Left forelimb (tissue), 1 donor: ENCODE results near the gene OLFM2.
A peak's percentile ranks its signal among the peaks of the same experiment; 100 is the strongest.
"Not testable (repeated sequence)": the region's sequence is repeated elsewhere in the genome, so short reads cannot be mapped to it uniquely, and the experiment has no call there.

Experiments used
- DNase-seq: peaks from one replicate; pipeline ENCODE4 v3.0.0-alpha.2; 2018; ENCODE audit warnings: low spot score

OLFM2 gene

DNA sequence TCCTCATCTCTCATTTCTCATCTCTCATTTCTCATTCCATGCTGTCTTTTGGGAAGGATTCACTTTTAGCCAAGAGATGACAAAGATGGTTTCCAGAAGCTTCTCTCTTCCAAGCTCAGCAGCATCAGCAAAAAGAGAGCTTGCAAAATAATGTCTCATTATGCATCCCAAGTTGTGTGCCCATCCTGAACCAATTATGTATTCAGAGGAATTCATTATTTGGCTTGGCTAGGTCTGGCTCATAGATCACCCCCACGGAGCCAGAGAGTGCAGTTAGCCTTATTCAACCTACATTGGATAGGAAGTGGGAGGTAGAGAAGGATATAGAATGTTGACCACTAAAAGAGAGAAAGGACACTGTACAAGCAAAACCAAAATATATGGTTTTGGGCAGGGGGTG is 5.4 kb upstream of the OLFM2 start:
- DNase-seq: no peak

DNA sequence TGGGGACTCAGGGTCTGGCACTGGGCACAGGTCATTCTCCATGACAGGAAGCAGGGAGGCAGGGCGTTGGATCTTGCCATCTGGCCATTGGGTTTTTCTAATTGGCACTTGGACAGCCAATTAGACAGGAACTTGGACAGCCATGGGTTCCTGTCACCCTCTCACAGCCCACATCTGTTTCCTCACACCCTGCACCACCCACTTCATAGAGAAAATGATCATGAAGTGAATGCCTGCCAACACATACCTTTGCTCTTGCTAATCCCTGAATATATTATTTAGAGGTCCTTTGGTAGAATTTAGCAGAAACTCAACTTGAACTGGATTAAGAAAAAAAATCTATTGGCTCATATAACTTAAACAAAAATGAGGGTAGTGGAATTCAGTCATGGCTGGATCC is 4.9 kb upstream of the OLFM2 start:
- no peak for DNase-seq

- DNase-seq: no peak
Measured at GRCh38 chr19:9940778-9941177, 4.5 kb upstream of the OLFM2 start.

GRCh38 chr19:9939301-9939913 is 3.1 kb upstream of the OLFM2 start:
- DNase-seq: no peak

GRCh38 chr19:9937001-9937411 is 691 bp upstream of the OLFM2 start:
- DNase-seq: no peak

DNA sequence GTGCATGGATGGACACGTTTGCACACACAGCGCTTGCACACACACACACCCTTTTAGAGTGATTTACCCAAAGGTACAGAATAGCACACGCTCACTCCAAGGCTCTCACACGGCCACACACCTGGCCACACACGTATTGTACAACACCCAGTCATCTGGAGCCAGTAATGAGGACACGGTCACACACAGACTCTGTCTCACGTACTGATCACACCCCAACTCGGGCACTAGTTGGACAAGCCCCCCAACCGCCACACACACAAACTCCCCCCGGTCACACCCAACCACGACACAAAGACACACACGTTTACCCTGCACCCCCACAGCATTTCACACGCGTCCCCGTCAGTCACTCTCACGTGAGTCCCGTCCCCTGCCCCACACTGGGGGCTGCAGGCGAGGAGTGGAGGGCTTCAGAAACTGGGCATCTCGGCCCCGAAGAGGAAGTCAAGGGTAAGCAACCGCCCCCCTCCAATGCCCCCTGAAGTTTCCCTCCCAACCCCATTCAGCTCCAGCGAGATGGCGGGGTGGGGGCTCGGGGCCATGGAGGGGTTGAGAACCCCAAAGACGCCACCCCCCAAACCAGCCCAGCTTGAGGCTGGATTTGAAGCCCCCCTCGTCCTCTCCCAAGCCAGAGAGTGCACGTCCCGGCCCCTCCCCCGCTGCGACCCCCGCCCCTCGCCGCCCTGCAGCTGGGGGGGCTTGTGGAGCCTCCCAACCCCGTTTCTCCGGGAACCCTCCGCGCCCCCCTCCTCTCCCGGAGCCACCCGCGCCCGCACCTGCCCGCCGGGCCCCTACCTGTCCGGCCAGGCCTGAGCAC is 599 bp downstream of the OLFM2 start:
- no peak for DNase-seq

GRCh38 chr19:9934132-9934950 is 2.0 kb downstream of the OLFM2 start:
- DNase-seq: peak; percentile 84

DNA sequence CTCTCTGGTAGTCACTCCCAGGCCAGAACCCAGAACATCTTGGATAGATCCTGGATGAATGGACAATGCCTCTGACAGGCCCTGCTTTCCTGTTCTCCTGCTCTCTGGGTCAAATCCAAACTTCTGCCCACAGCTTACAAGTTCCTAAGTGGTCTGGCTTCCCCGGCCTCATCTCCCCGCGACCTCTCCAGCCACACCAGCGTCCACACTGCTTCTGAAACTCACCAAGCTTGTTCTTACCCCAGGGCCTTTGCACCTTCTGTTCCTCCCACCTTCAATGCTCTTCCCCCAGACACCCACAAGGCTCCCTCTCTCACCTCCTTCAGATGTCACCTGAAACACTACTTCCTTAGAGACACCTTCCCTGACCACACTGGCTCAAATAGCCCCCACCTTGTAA is 3.5 kb downstream of the OLFM2 start:
- no peak for DNase-seq

GRCh38 chr19:9931629-9932028 is 4.7 kb downstream of the OLFM2 start:
- DNase-seq: no peak

GRCh38 chr19:9923440-9923839 is 12.9 kb downstream of the OLFM2 start:
- no peak for DNase-seq

GRCh38 chr19:9922782-9923379 is 13.4 kb downstream of the OLFM2 start:
- DNase-seq: not testable (repeated sequence)

DNA sequence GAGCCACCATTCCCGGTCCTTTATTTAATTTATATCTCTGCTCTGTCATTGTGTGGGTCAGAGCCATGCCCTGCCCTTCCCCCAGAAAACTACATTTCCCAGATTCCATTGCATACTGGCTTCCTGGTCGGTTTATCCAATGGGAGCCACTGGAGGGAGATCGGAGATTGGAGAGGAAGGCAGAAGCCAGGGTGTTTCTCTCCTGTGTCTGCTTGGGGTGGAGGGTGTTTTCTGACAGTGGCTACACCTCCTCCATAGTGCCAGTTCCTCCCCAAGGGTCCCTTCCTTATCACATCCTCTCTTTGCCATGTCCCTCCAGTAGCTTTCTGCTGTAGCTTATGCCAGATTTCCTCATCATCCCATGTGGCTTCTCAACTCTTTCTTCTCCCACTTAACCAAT is 19.0 kb downstream of the OLFM2 start:
- DNase-seq: no peak

DNA sequence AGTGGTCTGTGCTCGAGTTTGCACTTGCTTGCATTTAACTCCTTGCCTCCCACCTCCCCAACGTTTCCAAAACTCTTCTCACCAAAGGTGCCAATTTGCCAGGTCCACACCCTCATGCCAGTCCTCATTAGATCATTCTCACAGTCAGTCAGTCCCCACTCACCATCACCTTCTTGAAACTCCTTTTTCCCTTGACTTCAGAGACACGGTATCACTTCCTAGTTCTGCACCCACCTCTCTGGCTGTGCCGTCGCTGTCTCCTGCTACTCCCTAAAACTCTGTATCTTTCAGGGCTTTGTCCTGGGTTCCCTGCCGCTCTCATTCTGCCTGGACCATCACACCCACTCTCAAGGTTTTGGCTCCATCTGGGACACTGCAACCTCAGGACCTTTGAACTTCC is 19.6 kb downstream of the OLFM2 start:
- no peak for DNase-seq

- DNase-seq: peak; percentile 86
Measured at GRCh38 chr19:9914315-9915207, 21.8 kb downstream of the OLFM2 start.

DNA sequence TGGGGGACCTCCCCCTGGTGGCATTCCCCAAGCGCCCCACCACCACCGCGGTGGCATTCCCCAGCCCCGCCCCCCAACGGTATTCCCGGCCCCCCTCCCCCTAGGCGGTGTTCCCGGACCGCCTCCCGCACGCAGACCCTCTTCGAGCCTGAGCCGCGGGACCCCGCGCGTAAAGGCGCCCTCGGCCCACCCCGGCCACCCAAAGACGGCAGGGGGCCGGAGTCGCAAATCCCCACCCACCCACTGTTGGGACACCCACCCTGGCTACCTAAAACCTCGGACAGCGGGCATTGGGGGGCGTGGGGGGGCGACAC is 22.4 kb downstream of the OLFM2 start:
- DNase-seq: no peak

- DNase-seq: no peak
Measured at GRCh38 chr19:9913237-9914000, 22.9 kb downstream of the OLFM2 start.

DNA sequence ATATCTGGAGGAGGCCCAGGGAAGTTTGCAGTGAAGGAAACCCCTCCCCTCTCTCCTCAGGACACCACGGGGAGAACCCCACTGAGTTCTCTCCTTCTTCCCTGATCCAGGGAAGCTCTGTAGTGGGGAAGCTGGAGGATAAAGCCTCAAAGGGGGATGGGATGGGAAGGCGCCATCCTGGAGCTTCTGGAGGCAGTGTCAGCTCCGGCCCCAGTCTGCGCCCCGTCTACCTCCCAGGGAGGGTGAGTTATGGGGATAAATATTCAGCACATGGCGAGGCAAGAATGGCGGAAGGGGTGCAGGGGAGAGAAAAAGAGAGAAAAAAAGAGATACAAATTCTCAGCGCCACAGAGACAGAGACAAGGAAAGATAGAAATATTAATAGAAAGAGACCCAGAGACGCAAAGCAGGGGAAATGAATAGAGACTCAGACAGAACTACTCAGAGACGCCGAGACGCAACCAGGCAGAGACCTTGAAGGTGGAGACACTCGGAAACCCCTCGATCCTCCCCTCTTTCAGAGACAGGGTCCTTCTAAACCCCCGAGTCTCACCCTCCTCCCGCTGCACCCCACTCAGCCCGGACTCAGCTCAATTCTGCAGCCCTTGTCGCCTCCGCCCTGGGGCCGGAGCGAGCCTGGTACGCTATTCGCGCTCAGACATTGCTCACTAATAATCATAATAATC is 23.6 kb downstream of the OLFM2 start:
- no peak for DNase-seq

GRCh38 chr19:9911524-9912185 is 24.7 kb downstream of the OLFM2 start:
- no peak for DNase-seq

DNA sequence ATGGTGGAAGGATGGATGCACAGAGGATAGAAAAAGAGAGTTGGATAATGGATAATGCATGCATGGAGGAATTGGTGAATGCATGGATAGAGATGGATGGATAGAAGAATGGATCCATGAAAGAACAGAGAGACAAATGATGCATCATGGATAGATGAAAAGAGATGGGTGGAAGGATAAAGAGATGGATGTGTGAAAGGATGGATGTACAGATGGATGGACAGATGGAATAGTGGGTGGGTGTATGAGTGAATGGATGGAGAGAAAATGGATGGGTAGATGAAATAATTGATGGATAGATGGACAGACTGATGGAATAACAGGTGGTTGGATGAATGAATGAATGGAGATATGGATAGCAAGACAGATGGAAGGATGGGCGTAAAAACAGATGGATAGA is 25.7 kb downstream of the OLFM2 start:
- no peak for DNase-seq

- DNase-seq: no peak
Measured at GRCh38 chr19:9909251-9909650, 27.1 kb downstream of the OLFM2 start.
